ENCODE measurements around the gene LRRFIP1.
"Not testable (repeated sequence)": the region's sequence is repeated elsewhere in the genome, so short reads cannot be mapped to it uniquely, and the experiment has no call there.

LRRFIP1 gene

GRCh38 chr2:237627441-237628246 is at the start of gene LRRFIP1:
LRRFIP1 (plus strand) TSS chr2:237627587; CDS start chr2:237627645, 58 bp downstream.
- DNase-seq, result peak in 1 of 2 experiments; percentile 37

GRCh38 chr2:237577956-237578870 is 49.2 kb upstream of the LRRFIP1 start:
- DNase-seq, result no peak

- DNase-seq, result no peak
Measured at GRCh38 chr2:237581326-237581725, 46.1 kb upstream of the LRRFIP1 start.

- no peak for DNase-seq
Measured at GRCh38 chr2:237581751-237582746, 45.3 kb upstream of the LRRFIP1 start.

GRCh38 chr2:237583385-237584295 is 43.7 kb upstream of the LRRFIP1 start:
- DNase-seq, result no peak

GRCh38 chr2:237585590-237586221 is 41.7 kb upstream of the LRRFIP1 start:
- no peak for DNase-seq

- DNase-seq, result no peak
Measured at GRCh38 chr2:237588044-237588696, 39.2 kb upstream of the LRRFIP1 start.

GRCh38 chr2:237590272-237591140 is 36.9 kb upstream of the LRRFIP1 start, which contains the start of gene RAB17:
RAB17 (minus strand) TSS chr2:237590734; CDS start chr2:237586154, 4,580 bp downstream.
- DNase-seq, result no peak

GRCh38 chr2:237591141-237591881 is 36.1 kb upstream of the LRRFIP1 start:
- DNase-seq, result no peak

GRCh38 chr2:237592425-237592980 is 34.9 kb upstream of the LRRFIP1 start:
- no peak for DNase-seq

- DNase-seq, result no peak
Measured at GRCh38 chr2:237593036-237593435, 34.4 kb upstream of the LRRFIP1 start.

GRCh38 chr2:237593596-237594320 is 33.6 kb upstream of the LRRFIP1 start:
- DNase-seq, result no peak

- no peak for DNase-seq
Measured at GRCh38 chr2:237594514-237594871, 32.9 kb upstream of the LRRFIP1 start.

GRCh38 chr2:237595829-237596519 is 31.4 kb upstream of the LRRFIP1 start:
- not testable (repeated sequence) for DNase-seq

GRCh38 chr2:237596520-237597195 is 30.7 kb upstream of the LRRFIP1 start:
- DNase-seq, result no peak

All from NCI-H446 (cell line).